Anterior cingulate cortex (tissue), 58 donors: ENCODE measurements around the gene FADS6.
A peak's percentile ranks its signal among the peaks of the same experiment; 100 is the strongest.

Experiments used
- DNase-seq, 58 donors: peaks; one replicate each; lab custom pipeline; 2025; lab: John Stamatoyannopoulos, UW

FADS6 gene, protein sequence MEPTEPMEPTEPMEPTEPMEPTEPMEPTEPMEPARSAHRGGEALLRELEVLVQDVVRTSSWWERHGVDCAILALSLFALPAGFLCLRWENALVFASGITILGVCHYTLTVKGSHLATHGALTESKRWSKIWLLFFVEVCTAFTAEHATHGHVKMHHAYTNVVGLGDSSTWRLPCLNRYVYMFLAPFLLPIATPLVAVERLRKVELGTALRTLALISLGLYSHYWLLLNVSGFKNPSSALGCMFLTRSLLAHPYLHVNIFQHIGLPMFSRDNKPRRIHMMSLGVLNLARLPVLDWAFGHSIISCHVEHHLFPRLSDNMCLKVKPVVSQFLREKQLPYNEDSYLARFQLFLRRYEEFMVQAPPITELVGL

DNA sequence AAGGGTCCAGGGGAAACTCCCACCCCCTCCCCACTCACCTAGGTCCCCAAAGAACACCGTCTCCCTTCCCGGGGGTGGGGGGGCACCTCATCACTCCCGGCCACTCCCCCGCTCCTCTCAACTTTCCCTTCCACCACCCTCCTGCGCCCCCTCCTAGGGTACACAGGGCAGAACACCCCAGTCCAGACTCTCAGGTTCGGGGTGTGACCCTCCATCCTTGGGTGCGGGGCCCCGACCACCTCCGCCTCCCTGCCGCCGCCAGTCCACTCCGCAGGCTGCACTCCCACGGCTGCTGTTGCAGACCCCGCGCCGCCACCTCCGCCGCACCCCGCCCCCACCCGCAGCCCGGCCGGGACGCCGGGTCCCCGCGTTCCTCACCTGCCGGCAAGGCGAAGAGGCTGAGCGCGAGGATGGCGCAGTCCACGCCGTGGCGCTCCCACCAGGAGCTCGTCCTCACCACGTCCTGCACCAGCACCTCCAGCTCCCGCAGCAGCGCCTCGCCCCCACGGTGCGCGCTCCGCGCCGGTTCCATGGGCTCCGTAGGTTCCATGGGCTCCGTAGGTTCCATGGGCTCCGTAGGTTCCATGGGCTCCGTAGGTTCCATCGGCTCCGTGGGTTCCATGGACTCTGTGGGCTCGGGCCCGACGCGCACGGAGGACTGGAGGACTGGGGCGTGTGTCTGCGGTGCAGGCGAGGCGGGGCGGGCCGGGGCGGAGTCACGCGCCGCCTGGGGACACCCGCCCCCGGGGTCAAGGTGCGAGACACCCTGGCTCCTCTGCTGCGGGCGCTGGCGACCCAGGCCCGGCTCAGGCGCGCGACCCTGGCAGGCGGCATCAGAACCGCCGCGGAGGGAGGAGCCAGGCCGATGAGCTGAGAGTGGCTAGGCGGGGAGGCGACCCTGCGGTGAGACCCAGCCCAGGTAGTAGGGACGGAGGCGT is at the start of gene FADS6:
FADS6 (minus strand) TSS at position 660 of the 938 bp plus-strand sequence; CDS start at position 622, 38 bp downstream.
- peak in 3 of 58 donors; percentile 21 to 52 (median 31) for DNase-seq

- no peak for DNase-seq
Observed at GRCh38 chr17:74941128-74941725, 47.8 kb upstream of the FADS6 start.

DNA sequence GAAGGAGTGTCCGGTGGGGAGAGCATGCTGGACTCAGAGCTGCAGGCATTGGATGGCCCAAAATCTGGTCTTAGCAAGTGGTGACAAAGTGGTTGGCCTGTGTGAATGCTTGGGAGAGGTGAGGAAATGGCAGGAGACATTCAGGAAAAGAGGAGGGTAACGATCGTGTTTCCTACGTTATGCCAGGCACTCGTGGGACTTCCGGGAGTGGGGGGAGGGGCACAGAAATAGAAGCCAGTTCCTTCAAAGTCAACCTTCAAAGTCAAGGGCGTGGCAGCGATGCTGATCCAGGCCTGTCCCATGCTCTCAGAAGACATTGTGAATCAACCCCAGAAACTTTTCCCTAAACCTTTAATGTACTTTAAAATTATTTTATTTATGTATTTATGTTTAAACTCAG is 46.1 kb upstream of the FADS6 start:
- DNase-seq: no peak

GRCh38 chr17:74938194-74938950 is 44.9 kb upstream of the FADS6 start:
- no peak for DNase-seq

DNA sequence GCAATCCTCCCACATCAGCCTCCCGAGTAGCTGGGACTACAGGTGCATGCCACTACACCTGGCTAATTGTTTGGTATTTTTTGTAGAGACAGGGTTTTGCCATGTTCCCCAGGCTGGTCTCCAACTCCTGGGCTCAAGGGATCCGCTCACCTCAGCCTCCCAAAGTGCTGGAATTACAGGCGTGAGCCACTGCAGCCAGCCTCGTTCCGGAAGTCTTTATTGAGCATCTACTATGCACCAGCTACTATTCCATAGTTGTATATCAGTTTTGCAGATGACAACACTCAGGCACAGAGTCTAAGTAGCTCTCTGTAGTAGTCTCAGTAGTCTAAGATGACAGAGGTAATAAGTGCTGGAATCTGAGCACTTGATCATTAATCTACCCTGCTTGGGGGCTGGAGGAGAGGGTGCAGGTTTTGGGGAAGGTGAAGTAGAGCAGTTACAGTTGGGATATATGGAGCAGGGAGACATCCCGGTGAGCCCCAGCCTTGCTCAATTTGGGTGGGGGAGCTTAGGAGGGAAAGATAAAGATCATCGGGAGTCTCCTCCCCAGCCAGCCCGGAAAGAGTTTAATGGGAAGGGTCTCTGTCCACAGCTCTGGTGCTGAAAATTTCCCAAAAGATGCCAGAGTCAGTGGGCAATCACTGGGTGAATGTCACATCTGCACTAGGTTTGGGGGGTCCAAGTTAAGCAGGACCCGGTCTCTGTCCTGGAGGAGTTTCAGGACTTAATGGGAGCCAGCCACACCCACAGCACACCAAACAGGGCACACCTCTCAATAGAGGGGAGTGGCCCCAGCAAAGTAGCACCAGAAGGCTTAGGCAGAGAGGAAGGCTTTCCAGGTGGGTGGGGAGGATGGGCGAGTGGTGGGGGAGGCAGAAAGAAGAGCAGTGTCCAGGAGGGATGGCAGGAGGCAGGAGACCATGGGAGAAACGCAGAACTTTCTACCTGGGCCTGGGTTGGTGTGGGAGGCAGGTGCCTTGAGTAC is 43.9 kb upstream of the FADS6 start:
- no peak for DNase-seq

DNA sequence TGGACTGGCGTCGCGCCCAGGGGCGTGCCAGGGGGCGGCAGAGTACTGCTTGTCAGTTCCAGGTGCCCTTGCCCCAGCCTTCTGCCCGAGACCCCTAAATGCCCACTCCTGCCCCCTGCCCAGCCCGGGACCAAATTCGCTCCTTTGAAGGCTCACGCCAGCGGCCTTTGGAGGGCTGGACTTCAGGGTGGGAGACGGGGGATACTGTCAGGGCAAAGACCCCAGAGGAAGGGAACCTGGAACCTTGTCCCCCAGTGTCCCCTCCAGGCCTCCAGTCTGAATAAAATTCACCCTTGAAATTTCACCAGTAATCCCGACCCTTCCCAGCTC is 43.0 kb upstream of the FADS6 start:
- DNase-seq: no peak

GRCh38 chr17:74935585-74936469 is 42.4 kb upstream of the FADS6 start, which contains the start of gene OTOP3:
OTOP3 (plus strand) TSS chr17:74935898; CDS start chr17:74935922, 24 bp downstream.
- no peak for DNase-seq

- no peak for DNase-seq
Observed at GRCh38 chr17:74935048-74935447, 41.6 kb upstream of the FADS6 start.

DNA sequence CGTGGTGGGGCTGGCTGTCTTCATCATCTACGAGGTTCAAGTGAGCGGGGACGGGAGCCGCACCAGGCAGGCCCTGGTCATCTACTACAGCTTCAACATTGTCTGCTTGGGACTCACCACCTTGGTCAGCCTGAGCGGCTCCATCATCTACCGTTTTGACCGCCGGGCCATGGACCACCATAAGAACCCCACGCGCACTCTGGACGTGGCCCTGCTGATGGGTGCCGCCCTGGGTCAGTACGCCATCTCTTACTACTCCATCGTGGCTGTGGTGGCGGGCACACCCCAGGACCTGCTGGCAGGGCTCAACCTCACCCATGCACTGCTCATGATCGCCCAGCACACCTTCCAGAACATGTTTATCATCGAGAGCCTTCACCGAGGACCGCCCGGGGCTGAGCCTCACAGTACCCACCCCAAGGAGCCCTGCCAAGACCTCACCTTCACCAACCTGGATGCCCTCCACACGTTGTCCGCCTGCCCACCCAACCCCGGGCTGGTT is 37.2 kb upstream of the FADS6 start:
- no peak for DNase-seq

DNA sequence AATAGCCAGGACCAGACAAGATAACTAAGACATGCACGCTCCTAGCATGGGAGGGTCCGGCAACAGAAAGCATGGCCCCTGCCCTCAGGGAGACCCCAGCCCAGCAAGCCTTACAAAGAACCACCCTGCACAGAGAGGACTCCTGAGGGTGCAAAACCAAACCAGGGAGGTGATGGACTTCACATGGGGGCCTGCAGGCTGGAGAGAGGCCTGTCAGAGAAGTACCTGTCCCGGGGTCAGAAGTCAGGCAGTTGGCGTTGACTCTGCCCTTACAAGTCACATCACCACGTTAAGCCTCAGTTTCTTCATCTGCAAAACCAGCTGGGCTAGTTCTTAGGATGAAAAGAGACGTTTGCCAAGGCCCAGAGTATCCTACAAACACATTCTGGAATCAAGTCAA is 35.4 kb upstream of the FADS6 start:
- no peak for DNase-seq

DNA sequence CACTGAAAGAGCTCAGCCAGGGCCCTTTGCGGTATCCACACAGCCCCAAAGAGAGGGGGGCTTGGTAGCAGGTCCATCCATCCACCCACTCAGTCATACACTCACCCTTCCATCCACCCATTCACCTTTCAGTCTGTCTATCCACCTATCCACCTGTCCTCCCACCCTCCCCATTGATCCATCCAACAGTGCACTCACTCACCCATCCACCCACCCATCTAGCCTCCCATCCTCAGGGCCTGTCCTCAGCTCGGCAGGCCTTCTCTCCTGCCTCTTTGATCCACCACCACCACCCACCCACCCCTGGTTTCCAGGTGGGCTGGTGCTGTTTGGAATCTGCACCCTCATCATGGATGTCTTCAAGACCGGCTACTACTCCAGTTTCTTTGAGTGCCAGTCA is 31.8 kb upstream of the FADS6 start:
- no peak for DNase-seq

GRCh38 chr17:74924250-74924948 is 31.0 kb upstream of the FADS6 start, which contains the start of gene OTOP2:
OTOP2 (plus strand) TSS chr17:74924273; CDS start chr17:74924633, 360 bp downstream.
- DNase-seq: peak in 2 of 58 donors; percentile 16 to 18

- peak in 31 of 58 donors; percentile 7 to 64 (median 22) for DNase-seq
Observed at GRCh38 chr17:74923538-74924249, 30.3 kb upstream of the FADS6 start.

DNA sequence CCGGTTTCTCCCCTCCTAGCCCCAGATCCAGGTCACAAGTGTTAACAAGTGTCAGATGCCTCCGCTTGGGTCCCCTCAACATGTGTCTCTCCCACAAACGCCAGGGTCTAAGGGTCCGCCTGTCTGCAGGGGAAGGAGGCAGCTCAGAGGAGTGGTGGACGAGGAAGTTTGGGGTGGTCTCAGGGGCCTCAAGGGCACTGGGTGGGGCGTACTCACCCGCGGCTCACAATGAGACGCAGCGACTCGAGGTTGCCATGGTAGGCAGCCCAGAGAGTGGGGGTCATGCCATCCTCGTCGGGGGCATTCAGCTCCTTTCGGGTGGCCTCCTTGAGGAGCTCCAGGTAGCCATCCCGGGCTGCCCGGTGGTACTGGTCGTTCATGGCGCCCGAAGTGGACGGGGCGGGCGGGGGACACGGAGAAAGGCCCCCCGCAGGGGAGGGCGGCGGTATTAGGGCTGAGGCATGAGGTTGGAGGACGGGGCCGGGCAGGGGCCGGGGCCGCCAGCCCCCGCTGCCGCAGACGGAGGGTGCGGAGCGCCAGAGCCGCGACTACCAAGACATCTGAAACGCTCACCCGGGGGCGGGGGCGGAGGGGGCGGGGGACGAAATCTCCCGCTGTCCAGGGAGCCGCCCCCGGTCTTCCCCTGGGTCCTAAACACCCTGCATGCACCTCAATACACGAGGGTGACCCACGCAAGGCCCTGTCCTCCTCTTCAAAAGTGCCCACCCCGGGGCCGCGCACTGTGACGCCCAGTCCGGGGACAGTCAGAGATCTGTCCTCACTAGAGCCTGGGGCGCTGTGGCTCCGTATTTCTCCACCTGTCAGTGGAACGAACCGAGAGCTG is 29.5 kb upstream of the FADS6 start, which contains the start of gene USH1G:
USH1G (minus strand) TSS at position 562 of the 844 bp plus-strand sequence; CDS start at position 380, 182 bp downstream.
- peak in 3 of 58 donors; percentile 16 to 34 (median 33) for DNase-seq

- DNase-seq: no peak
Observed at GRCh38 chr17:74922172-74922571, 28.7 kb upstream of the FADS6 start.
